ENCODE measurements around the gene RNF25. TPM values are rescaled to one million over a fixed set of nuclear protein-coding genes. Genes with fewer than 3 reads are reported as not detected.

Gene RNF25
- total RNA-seq, 1 donor from 2014 or later: 31.6 TPM

GRCh38 chr2:218663901-218664300 is 7.9 kb downstream of the RNF25 start:
- no peaks in the 10 kb centered on the region for H3K27me3 ChIP-seq (ENCODE audit: control insufficient read depth, insufficient read depth, low read length)
- H3K4me3 ChIP-seq (ENCODE audit: low read depth, low read length): no peak overlapping the region
- DNase-seq (ENCODE audit: low read depth): no peak
- H3K36me3 ChIP-seq (ENCODE audit: control insufficient read depth, insufficient read depth, low read length): peaks cover 4% of the 10 kb centered on the region
- no peak for TF ChIP-seq CTCF (IDR thresholded peaks at IDR 0.05; ENCODE audit: insufficient read depth, low read length, poor library complexity, severe bottlenecking)

- Histone ChIP-seq H3K4me3 (ENCODE audit: low read depth, low read length) (no peak overlapping the region), H3K36me3 (ENCODE audit: control insufficient read depth, insufficient read depth, low read length) (peaks cover 4% of the 10 kb centered on the region), H3K27me3 (ENCODE audit: control insufficient read depth, insufficient read depth, low read length) (no peaks in the 10 kb centered on the region)
- no peak for TF ChIP-seq CTCF (IDR thresholded peaks at IDR 0.05; ENCODE audit: insufficient read depth, low read length, poor library complexity, severe bottlenecking)
- no peak for DNase-seq (ENCODE audit: low read depth)
These were observed 9.0 kb downstream of the RNF25 start for GRCh38 chr2:218662827-218663226.

DNA sequence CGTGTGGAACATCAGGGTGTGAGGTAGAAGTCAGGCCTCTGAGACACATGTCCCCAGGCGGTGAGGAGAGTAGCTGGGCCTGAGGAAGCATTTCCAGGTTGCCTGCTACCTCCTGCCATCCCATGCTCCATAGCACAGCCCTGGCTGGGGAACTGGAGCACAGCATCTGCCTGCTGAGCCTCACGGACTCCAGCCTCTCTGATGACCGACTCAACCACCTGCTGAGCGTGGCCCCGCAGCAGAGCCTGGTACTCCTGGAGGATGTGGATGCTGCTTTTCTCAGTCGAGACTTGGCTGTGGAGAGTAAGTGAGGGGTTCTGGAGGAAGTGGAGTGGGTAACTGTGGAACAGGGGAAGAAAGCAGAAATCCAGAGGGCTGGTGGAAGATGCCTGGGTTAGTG is 9.4 kb downstream of the RNF25 start:
- DNase-seq (ENCODE audit: low read depth): no peak
- Histone ChIP-seq H3K36me3 (ENCODE audit: control insufficient read depth, insufficient read depth, low read length) (peaks cover 4% of the 10 kb centered on the region), H3K27me3 (ENCODE audit: control insufficient read depth, insufficient read depth, low read length) (no peaks in the 10 kb centered on the region), H3K4me3 (ENCODE audit: low read depth, low read length) (no peak overlapping the region)
- TF ChIP-seq CTCF (IDR thresholded peaks at IDR 0.05; ENCODE audit: insufficient read depth, low read length, poor library complexity, severe bottlenecking): no peak

DNA sequence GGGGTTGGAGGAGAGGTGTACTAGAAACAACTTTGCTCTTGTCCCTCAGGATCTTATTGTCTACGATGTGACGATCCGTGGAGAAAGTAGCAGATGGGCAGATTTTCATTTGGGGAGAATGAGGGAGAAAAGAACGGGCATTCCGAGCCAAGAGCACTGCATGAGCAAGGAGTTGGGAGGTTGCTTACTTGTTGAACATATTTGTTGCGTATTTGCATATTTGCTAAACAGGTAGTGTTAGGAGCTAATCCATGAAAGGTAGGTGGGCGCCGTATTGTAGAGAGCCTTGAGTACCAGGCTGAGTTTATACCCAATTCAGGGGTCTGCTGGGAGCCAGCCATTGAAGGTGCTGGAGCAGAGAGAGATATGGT is 11.8 kb downstream of the RNF25 start:
- no peaks in the 10 kb centered on the region for H3K27me3 ChIP-seq (ENCODE audit: control insufficient read depth, insufficient read depth, low read length)
- DNase-seq (ENCODE audit: low read depth): no peak
- peaks cover 2% of the 10 kb centered on the region for H3K36me3 ChIP-seq (ENCODE audit: control insufficient read depth, insufficient read depth, low read length)
- no peak for TF ChIP-seq CTCF (IDR thresholded peaks at IDR 0.05; ENCODE audit: insufficient read depth, low read length, poor library complexity, severe bottlenecking)
- H3K4me3 ChIP-seq (ENCODE audit: low read depth, low read length): peak overlapping the region; percentile 70

GRCh38 chr2:218659258-218659987 is 12.4 kb downstream of the RNF25 start, which contains the start of the genes BCS1L and ZNF142:
BCS1L (plus strand) TSS chr2:218659683; CDS start chr2:218660988, 1,305 bp downstream.
ZNF142 (minus strand) TSS chr2:218659623; CDS start chr2:218656429, 3,194 bp downstream.
- no peaks in the 10 kb centered on the region for H3K27me3 ChIP-seq (ENCODE audit: control insufficient read depth, insufficient read depth, low read length)
- peak within 1 kb of the TSS; percentile 70 for H3K4me3 ChIP-seq (ENCODE audit: low read depth, low read length)
- peak; percentile 74 for DNase-seq (ENCODE audit: low read depth)
- no peaks in the 10 kb centered on the region for H3K36me3 ChIP-seq (ENCODE audit: control insufficient read depth, insufficient read depth, low read length)
- TF ChIP-seq CTCF (IDR thresholded peaks at IDR 0.05; ENCODE audit: insufficient read depth, low read length, poor library complexity, severe bottlenecking): no peak
